ENCODE measurements around the gene KRTAP23-1. TPM values are rescaled to one million over a fixed set of nuclear protein-coding genes. Genes with fewer than 3 reads are reported as not detected.

KRTAP23-1 gene
- polyA plus RNA-seq, 4 donors = not detected

- no peak for DNase-seq (ENCODE audit: low read depth in 4 of 4, low spot score in 3 of 4)
These were observed 32.7 kb downstream of the KRTAP23-1 start for GRCh38 chr21:30315701-30316100.

- no peak for DNase-seq (ENCODE audit: low read depth in 4 of 4, low spot score in 3 of 4)
These were observed 41.5 kb downstream of the KRTAP23-1 start for GRCh38 chr21:30306884-30307283.

- no peak for DNase-seq (ENCODE audit: low read depth in 4 of 4, low spot score in 3 of 4)
These were observed 43.3 kb downstream of the KRTAP23-1 start for GRCh38 chr21:30305136-30305535.

Other genes starting within 250 kb of the KRTAP23-1 start
- not detected for gene CLDN17, start 181.8 kb downstream of the KRTAP23-1 start, polyA plus RNA-seq (ENCODE audit: insufficient read length in 4 of 4)
- gene CLDN8, start 132.5 kb downstream of the KRTAP23-1 start, polyA plus RNA-seq (ENCODE audit: insufficient read length in 4 of 4) = 10 to 100 TPM in 3 of 4 donors, 1 to 10 TPM in 1; 1.1 to 81.3 (median 59.7) TPM
- not detected for gene KRTAP24-1, start 65.7 kb downstream of the KRTAP23-1 start, polyA plus RNA-seq (ENCODE audit: insufficient read length in 4 of 4)
- not detected for gene KRTAP25-1, start 59.1 kb downstream of the KRTAP23-1 start, polyA plus RNA-seq (ENCODE audit: insufficient read length in 4 of 4)
- gene KRTAP26-1, start 28.3 kb downstream of the KRTAP23-1 start, polyA plus RNA-seq (ENCODE audit: insufficient read length in 4 of 4) = not detected
- gene KRTAP27-1, start 10.9 kb downstream of the KRTAP23-1 start, polyA plus RNA-seq (ENCODE audit: insufficient read length in 4 of 4) = not detected
- gene KRTAP13-2, start 23.7 kb upstream of the KRTAP23-1 start, polyA plus RNA-seq (ENCODE audit: insufficient read length in 4 of 4) = not detected
- not detected for gene KRTAP13-1, start 47.4 kb upstream of the KRTAP23-1 start, polyA plus RNA-seq (ENCODE audit: insufficient read length in 4 of 4)
- not detected for gene KRTAP13-3, start 77.3 kb upstream of the KRTAP23-1 start, polyA plus RNA-seq (ENCODE audit: insufficient read length in 4 of 4)
- gene KRTAP13-4, start 81.6 kb upstream of the KRTAP23-1 start, polyA plus RNA-seq (ENCODE audit: insufficient read length in 4 of 4) = not detected
- gene KRTAP15-1, start 91.7 kb upstream of the KRTAP23-1 start, polyA plus RNA-seq (ENCODE audit: insufficient read length in 4 of 4) = not detected
- not detected for gene KRTAP19-1, start 131.8 kb upstream of the KRTAP23-1 start, polyA plus RNA-seq (ENCODE audit: insufficient read length in 4 of 4)
- not detected for gene KRTAP19-2, start 138.8 kb upstream of the KRTAP23-1 start, polyA plus RNA-seq (ENCODE audit: insufficient read length in 4 of 4)
- gene KRTAP19-3, start 143.4 kb upstream of the KRTAP23-1 start, polyA plus RNA-seq (ENCODE audit: insufficient read length in 4 of 4) = not detected
- not detected for gene KRTAP19-4, start 148.6 kb upstream of the KRTAP23-1 start, polyA plus RNA-seq (ENCODE audit: insufficient read length in 4 of 4)
- gene KRTAP19-5, start 153.5 kb upstream of the KRTAP23-1 start, polyA plus RNA-seq (ENCODE audit: insufficient read length in 4 of 4) = not detected
- not detected for gene KRTAP19-6, start 193.3 kb upstream of the KRTAP23-1 start, polyA plus RNA-seq (ENCODE audit: insufficient read length in 4 of 4)
- gene KRTAP19-7, start 212.7 kb upstream of the KRTAP23-1 start, polyA plus RNA-seq (ENCODE audit: insufficient read length in 4 of 4) = not detected
- not detected for gene KRTAP22-2, start 241.8 kb upstream of the KRTAP23-1 start, polyA plus RNA-seq (ENCODE audit: insufficient read length in 4 of 4)
- not detected for gene KRTAP6-3, start 243.8 kb upstream of the KRTAP23-1 start, polyA plus RNA-seq (ENCODE audit: insufficient read length in 4 of 4)

Measured in left renal pelvis (tissue), 4 donors.